Keratinocyte (primary cell): Measurements from ENCODE around the gene CMKLR1. TPM values are rescaled to one million over a fixed set of nuclear protein-coding genes. Genes with fewer than 3 reads are reported as not detected.

Experiments
- DNase-seq: peaks from one replicate; pipeline ENCODE4 v3.0.0-alpha.2; 2011; ENCODE audit warnings: low read depth, missing footprints, low spot score
- FAIRE-seq: peaks from 2 replicates; lab custom pipeline; 2011; peaks lifted over from hg19 to GRCh38; lab: Jason Lieb, UNC
- H2AFZ ChIP-seq: 2 replicates; pipeline ENCODE4 v1.6.0; 2012; ENCODE audit warnings: low read length, control low read depth, inconsistent platforms; ENCODE audit not compliant: control insufficient read depth
- H3K27ac ChIP-seq: 2 replicates; pipeline ENCODE4 v1.5.1; 2011; ENCODE audit warnings: low read length; ENCODE audit not compliant: control insufficient read depth, insufficient read depth
- H3K27me3 ChIP-seq: 3 replicates; pipeline ENCODE4 v1.6.0; 2011; ENCODE audit warnings: low read length; ENCODE audit not compliant: control insufficient read depth, insufficient read depth; ENCODE audit errors: extremely low read depth
- H3K36me3 ChIP-seq, 2 experiments: 2 replicates in 1 of 2; 3 replicates in 1 of 2; pipeline ENCODE4 v1.5.1; 2011; ENCODE audit warnings: low read length in 2 of 2, mild to moderate bottlenecking in 1 of 2; ENCODE audit not compliant: control insufficient read depth in 2 of 2, insufficient read depth in 2 of 2; ENCODE audit errors: extremely low read depth in 1 of 2
- H3K4me1 ChIP-seq: 3 replicates; pipeline ENCODE4 v1.5.1; 2011; ENCODE audit warnings: low read length; ENCODE audit not compliant: control insufficient read depth, insufficient read depth; ENCODE audit errors: extremely low read depth
- H3K4me2 ChIP-seq: 3 replicates; pipeline ENCODE4 v1.6.0; 2011; ENCODE audit warnings: low read depth, low read length; ENCODE audit not compliant: control insufficient read depth, insufficient read depth; ENCODE audit errors: extremely low read depth
- H3K4me3 ChIP-seq, 3 experiments: fragments of 200-600 bp in 1 of 3; sonication (generic) in 1 of 3; 2 replicates in 2 of 3; 3 replicates in 1 of 3; pipeline ENCODE4 v1.5.1; 2011 to 2016; ENCODE audit warnings: low read length in 3 of 3, mild to moderate bottlenecking in 3 of 3, control low read depth in 2 of 3, inconsistent platforms in 1 of 3, low read depth in 1 of 3, mixed read lengths in 1 of 3, mixed run types in 1 of 3, moderate library complexity in 1 of 3; ENCODE audit not compliant: control insufficient read depth in 2 of 3, insufficient read depth in 2 of 3; ENCODE audit errors: extremely low read depth in 1 of 3
- H3K79me2 ChIP-seq: 2 replicates; pipeline ENCODE4 v1.6.0; 2012; ENCODE audit warnings: low read length; ENCODE audit not compliant: control insufficient read depth, insufficient read depth
- H3K9ac ChIP-seq: 3 replicates; pipeline ENCODE4 v1.6.0; 2011; ENCODE audit warnings: low read length; ENCODE audit not compliant: control insufficient read depth, insufficient read depth; ENCODE audit errors: extremely low read depth
- H3K9me1 ChIP-seq: 3 replicates; pipeline ENCODE4 v1.6.0; 2011; ENCODE audit warnings: low read length; ENCODE audit not compliant: control insufficient read depth, insufficient read depth; ENCODE audit errors: extremely low read depth
- H3K9me3 ChIP-seq: 2 replicates; pipeline ENCODE4 v1.5.1; 2012; ENCODE audit warnings: low read depth, low read length; ENCODE audit not compliant: control insufficient read depth
- H4K20me1 ChIP-seq: 3 replicates; pipeline ENCODE4 v1.6.0; 2011; ENCODE audit warnings: low read length; ENCODE audit not compliant: control insufficient read depth, insufficient read depth; ENCODE audit errors: extremely low read depth
- CTCF ChIP-seq, 3 experiments: IDR thresholded peaks in 1 of 3; conservative IDR thresholded peaks in 1 of 3; optimal IDR thresholded peaks in 1 of 3; 2 replicates in 2 of 3; 3 replicates in 1 of 3; pipeline versions ENCODE3 to v1.5.1; 2011; ENCODE audit warnings: low read length in 3 of 3, mild to moderate bottlenecking in 3 of 3, moderate library complexity in 2 of 3, control low read depth in 1 of 3, inconsistent platforms in 1 of 3; ENCODE audit not compliant: insufficient read depth in 2 of 3; ENCODE audit errors: extremely low read depth in 1 of 3
- EZH2 ChIP-seq: IDR thresholded peaks from one replicate; pipeline ENCODE4 v1.6.1; 2012; ENCODE audit warnings: inconsistent platforms, mild to moderate bottlenecking, low read length, moderate library complexity
- dilution Hi-C: fragments of 300-500 bp; cut with MboI; formaldehyde crosslinking; loops from one replicate; pipeline ENCODE4 v1.7.0; 2020; ENCODE audit warnings: low sequenced_read_pairs; ENCODE audit not compliant: extremely low pct_ligation_motif_present
- polyA plus RNA-seq, 5 experiments: library from polyadenylated mRNA; depleted of rRNA in 3 of 5; stranded (reverse) in 3 of 5; stranded (forward) in 1 of 5; unstranded in 1 of 5; fragments of >200 nt; gene quantifications; 1 replicate in 1 of 5; 2 replicates in 3 of 5; 3 replicates in 1 of 5; pipeline versions ENCODE4 v1.2.1 to v1.2.3, GENCODE V29; 2011 to 2012; ENCODE audit warnings: missing spikeins in 2 of 5, low read depth in 1 of 5, low replicate concordance in 1 of 5

CMKLR1 gene
- polyA plus RNA-seq, 1 donor (not counting 4 experiments of a cell fraction or from before 2014, with no cell fraction given), result not detected

- DNase-seq (no peak), FAIRE-seq (no peak)
- H3K9ac ChIP-seq, result no peak overlapping the region
- no peaks in the 10 kb centered on the region for H3K9me3 ChIP-seq
- dilution Hi-C loops, result no loop called here
- H3K4me3 ChIP-seq, result no peak overlapping the region
- TF ChIP-seq CTCF (optimal IDR thresholded peaks at IDR 0.05 in 1 of 3, IDR thresholded peaks at IDR 0.05 in 1 of 3, conservative IDR thresholded peaks at IDR 0.05 in 1 of 3; ENCODE audit: extremely low read depth in 1 of 3, insufficient read depth in 2 of 3, low read length in 3 of 3) (no peak), EZH2 (no peak)
- H2AFZ ChIP-seq, result no peak overlapping the region
- no peaks in the 10 kb centered on the region for H3K4me1 ChIP-seq
- H3K27ac ChIP-seq, result no peak overlapping the region
- no peaks in the 10 kb centered on the region for H3K36me3 ChIP-seq
- no peaks in the 10 kb centered on the region for H3K27me3 ChIP-seq
- H3K9me1 ChIP-seq, result no peaks in the 10 kb centered on the region
- H4K20me1 ChIP-seq, result no peaks in the 10 kb centered on the region
- no peak overlapping the region for H3K4me2 ChIP-seq
- no peaks in the 10 kb centered on the region for H3K79me2 ChIP-seq
Measured at GRCh38 chr12:108360487-108360886, 21.4 kb upstream of the CMKLR1 start.

- Histone ChIP-seq H3K79me2 (no peaks in the 10 kb centered on the region), H3K4me2 (no peak overlapping the region), H4K20me1 (no peaks in the 10 kb centered on the region), H3K36me3 (no peaks in the 10 kb centered on the region), H3K4me1 (no peaks in the 10 kb centered on the region), H2AFZ (no peak overlapping the region), H3K4me3 (no peak overlapping the region), H3K27me3 (no peaks in the 10 kb centered on the region), H3K27ac (no peak overlapping the region), H3K9me3 (no peaks in the 10 kb centered on the region), H3K9me1 (no peaks in the 10 kb centered on the region), H3K9ac (no peak overlapping the region)
- FAIRE-seq (no peak), DNase-seq (no peak)
- TF ChIP-seq CTCF (optimal IDR thresholded peaks at IDR 0.05 in 1 of 3, IDR thresholded peaks at IDR 0.05 in 1 of 3, conservative IDR thresholded peaks at IDR 0.05 in 1 of 3; ENCODE audit: extremely low read depth in 1 of 3, insufficient read depth in 2 of 3, low read length in 3 of 3), result no peak
- TF ChIP-seq EZH2, result no peak
- dilution Hi-C loops, result no loop called here
Measured at GRCh38 chr12:108360057-108360456, 20.9 kb upstream of the CMKLR1 start.
